Ovary (tissue), 3 donors: ENCODE data around the gene GRK1.

Experiments used
- POLR2A ChIP-seq: fragments of 450-650 bp; IDR thresholded peaks from one replicate; pipeline ENCODE4 v1.6.1; 2017; ENCODE audit warnings: antibody characterized with exemption, mild to moderate bottlenecking, moderate library complexity
- TF ChIP-seq, protein P1 (sequence below), 3 donors: fragments of 450-650 bp in 2 of 3; fragments of 200-600 bp in 1 of 3; IDR thresholded peaks; one replicate each; pipeline versions ENCODE4 v1.5.1 to v1.8.0; 2016 to 2022; ENCODE audit warnings: antibody characterized with exemption in 3 of 3, mild to moderate bottlenecking in 1 of 3
- donor health status: DM: no; HTN: no; CAD: no.

GRCh38 chr13:113650275-113650674, 16.7 kb upstream of the GRK1 start:
- TF ChIP-seq, protein P1, sequence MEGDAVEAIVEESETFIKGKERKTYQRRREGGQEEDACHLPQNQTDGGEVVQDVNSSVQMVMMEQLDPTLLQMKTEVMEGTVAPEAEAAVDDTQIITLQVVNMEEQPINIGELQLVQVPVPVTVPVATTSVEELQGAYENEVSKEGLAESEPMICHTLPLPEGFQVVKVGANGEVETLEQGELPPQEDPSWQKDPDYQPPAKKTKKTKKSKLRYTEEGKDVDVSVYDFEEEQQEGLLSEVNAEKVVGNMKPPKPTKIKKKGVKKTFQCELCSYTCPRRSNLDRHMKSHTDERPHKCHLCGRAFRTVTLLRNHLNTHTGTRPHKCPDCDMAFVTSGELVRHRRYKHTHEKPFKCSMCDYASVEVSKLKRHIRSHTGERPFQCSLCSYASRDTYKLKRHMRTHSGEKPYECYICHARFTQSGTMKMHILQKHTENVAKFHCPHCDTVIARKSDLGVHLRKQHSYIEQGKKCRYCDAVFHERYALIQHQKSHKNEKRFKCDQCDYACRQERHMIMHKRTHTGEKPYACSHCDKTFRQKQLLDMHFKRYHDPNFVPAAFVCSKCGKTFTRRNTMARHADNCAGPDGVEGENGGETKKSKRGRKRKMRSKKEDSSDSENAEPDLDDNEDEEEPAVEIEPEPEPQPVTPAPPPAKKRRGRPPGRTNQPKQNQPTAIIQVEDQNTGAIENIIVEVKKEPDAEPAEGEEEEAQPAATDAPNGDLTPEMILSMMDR (IDR thresholded peaks at IDR 0.05), result no peak
- TF ChIP-seq POLR2A, result no peak
